ENCODE results near the gene EHBP1. TPM values are rescaled to one million over a fixed set of nuclear protein-coding genes. Genes with fewer than 3 reads are reported as not detected.

EHBP1 gene
- polyA plus RNA-seq (ENCODE audit: insufficient read length in 12 of 12), result 10 to 100 TPM in 11 of 12 donors, not detected in 1; 23.7 to 67.8 (median 32.0) TPM
- long read RNA-seq, donor 1, partial matches to known transcripts, result 0 of 4 reads
- long read RNA-seq, donor 1, other reads (novel, unspliced or antisense), result 0 of 4 reads
- long read RNA-seq, donor 2, result 0 reads
- long read RNA-seq, donor 3, result 0 reads
- long read RNA-seq, donor 4, result 0 reads
- long read RNA-seq, donor 5, partial matches to known transcripts, result 0 of 2 reads
- long read RNA-seq, donor 5, other reads (novel, unspliced or antisense), result 0 of 2 reads
- long read RNA-seq, donor 6, partial matches to known transcripts, result 0 of 1 reads
- long read RNA-seq, donor 6, other reads (novel, unspliced or antisense), result 0 of 1 reads
- long read RNA-seq, donor 7, result 0 reads
- long read RNA-seq, donor 8, partial matches to known transcripts, result 0 of 1 reads
- long read RNA-seq, donor 8, other reads (novel, unspliced or antisense), result 0 of 1 reads
- long read RNA-seq, donor 9, result 0 reads
- long read RNA-seq, donor 10, full-length matches to known transcripts, result 2 of 2 reads
- long read RNA-seq, donor 10, partial matches to known transcripts, result 0 of 2 reads
- long read RNA-seq, donor 10, other reads (novel, unspliced or antisense), result 0 of 2 reads
- long read RNA-seq, donor 11, partial matches to known transcripts, result 0 of 1 reads
- long read RNA-seq, donor 11, other reads (novel, unspliced or antisense), result 0 of 1 reads

DNA sequence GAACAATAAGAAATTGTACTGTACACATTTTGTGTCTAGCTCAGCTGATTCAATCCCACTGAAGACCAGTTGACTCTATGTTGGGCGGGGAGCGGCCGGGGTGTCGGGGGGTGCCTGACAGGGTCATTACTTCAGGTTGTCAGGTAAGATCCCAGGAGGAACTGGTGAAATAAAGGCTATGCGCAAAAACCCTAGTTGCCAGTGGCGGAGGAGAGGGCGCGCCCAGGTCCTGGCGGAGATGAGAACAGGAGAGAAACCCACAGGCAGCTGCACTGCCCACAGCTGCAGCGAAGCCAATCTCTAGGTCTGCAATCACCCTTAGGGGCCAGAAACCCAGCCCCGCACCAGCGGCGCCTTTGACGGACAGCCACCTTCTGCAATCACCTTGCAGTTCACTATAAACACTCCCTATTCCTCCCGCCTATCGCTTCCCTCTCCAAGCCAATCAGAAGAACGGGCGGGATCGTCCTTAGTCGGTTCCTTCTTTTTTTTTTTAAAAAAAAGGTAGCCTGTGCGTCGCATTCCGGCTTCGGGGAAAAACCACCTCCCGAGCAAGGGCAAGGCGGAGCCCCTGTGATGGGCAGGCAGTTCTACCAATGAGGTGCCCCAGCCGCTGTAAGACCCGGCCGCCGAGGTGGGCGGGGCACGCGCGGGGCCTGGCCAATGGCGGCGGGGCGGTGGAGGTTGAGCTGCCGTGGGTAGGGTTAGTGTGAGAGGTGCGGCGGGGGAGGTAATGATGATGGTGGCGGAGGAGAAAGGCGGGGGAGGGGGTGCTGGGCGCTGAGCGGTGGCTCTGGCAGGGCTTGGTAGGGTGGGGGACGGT, at the start of gene EHBP1:
Gene EHBP1 (plus strand): TSS at position 707 of the 823 bp plus-strand sequence. CDS start 1,479 bp downstream, outside the sequence.
- DNase-seq, result peak; percentile 98

DNA sequence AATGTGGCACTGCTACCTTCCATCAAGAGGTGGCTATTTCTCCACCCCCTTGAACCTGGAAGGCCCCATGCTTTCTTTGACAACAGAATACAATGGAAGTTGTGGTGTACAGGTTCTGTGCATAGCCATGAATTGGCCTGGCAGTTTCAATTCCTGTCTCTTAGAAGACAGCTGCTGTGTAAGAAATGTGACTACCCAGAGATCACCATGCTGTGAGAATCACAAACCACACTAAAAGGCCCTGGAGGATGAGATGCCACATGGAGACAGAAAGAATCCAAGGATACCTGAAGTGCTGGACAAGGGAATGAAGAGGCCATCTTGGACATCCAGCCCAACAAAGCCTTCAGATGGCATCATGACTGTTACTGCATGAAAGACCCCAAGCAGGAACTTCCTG, 47.7 kb upstream of the EHBP1 start:
- no peak for DNase-seq

DNA sequence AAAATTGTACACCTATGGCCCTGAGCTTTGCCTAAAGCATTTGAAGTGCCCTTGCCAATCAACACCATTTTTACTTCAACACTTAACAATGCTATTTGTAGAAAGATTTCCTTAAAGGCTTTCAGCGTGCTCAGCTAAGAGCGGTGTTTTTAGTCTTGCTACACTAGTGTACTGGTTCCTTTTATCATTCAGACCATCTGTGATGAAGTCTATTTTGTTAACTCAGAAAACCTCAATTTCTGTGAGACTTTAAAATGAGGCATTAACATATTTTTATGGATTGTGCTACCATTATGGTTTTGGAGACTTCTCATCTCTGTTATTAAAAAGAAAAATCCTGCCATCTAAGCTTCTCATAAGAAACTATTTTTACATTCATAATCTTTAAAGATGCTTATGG, 46.6 kb upstream of the EHBP1 start:
- DNase-seq, result no peak

DNA sequence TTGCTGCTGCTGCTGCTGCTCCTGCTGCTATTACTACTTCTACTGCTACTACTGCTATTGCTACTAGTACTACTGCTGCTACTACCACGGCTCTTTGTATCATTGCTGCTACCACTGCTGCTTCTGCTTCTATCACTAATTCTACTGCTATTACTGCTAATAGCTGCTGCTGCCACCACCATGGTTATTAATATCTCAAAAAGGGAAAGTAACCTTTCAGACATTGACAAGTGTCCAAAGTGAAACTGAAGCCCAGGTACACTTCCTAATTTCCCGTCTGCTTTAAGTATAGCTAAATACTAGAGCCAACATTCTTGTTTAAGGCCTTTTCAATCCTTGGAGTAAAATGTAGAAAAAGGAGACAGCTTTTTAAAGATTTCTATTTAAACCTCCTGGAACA, 45.4 kb upstream of the EHBP1 start:
- DNase-seq, result no peak

DNA sequence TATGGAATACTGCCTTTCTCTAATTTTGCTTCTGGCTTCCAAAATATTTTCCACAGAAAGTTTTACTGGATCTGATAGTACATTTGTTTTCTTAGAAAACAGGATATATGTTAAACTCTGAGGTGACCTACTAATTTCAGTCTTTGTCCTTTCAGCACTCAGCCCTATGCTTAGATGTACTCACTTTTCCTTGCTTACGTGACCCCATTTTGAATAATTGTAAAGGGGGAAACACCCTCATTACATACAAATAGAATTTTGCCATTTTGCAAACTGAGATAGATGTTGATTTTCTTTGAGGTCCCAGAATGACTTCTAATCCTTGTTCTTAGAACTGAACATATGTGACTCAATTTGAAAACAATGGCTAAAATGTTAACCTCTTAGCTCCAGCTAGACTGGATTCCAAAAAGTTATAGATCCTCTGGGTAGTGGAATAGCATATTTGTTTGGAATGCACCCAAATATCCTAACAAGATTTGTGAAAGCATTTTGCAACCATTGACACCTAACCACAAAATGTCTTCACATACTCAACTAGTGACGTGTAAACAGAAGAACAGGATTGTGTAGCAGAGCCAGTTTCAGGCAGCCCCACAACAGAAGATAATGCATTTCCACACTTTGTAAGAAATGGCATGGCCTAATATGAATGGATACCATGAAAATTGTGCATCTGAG, 44.8 kb upstream of the EHBP1 start:
- no peak for DNase-seq

DNA sequence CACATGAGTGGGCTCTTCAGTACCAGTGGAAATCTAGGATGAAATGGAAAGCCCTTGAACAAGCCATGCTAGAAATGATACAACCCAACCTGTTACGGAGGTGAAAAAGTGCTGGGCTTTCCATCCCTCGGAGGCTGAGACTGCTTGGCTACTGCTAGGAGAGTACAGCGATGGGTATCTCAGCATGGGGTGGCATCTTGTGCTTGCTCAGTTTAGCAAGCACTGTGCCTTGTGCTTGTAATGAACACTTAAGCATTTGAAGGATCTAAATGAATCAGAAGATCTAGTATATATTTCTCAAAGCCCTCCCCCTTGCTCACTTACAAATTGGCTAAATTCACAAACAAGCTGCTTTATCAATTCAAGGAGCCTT, 44.3 kb upstream of the EHBP1 start:
- DNase-seq, result no peak

DNA sequence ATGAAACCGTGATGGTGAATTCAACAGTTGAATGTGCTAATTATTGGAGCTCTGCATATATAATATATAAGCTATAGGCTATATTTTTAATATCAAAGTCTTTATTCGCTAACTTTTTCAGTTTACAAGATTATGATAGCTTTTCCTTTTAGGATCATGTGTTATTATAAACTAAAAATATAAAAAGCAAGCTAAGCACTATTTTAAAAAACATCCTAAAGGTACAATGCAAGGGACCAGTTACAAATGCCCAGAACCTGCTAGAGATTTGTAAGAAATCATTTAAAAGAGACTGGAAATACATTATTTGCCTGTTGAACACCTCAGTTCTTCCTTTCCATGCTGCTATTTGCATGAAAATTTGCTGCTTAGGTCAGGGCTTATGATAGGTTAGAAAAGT, 43.4 kb upstream of the EHBP1 start:
- no peak for DNase-seq

DNA sequence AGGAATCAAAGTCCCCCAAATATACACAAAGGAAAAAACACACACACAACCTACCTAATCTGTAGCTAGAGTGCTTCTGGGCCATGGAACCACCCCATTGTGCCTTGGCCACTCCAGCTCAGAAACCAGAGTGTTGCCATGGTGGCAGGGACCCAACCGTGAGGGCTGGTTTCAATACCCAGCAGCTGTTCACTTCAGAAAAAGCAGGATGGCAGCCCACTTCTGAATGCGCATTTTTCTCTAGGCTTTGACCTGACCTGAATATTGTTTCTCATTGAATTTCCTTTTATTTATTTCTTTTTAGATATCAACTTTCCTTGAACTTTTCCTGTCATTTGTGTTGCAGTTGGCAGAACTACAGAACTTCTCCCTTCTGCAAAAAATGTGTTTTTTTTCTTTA, 43.0 kb upstream of the EHBP1 start:
- DNase-seq, result no peak

DNA sequence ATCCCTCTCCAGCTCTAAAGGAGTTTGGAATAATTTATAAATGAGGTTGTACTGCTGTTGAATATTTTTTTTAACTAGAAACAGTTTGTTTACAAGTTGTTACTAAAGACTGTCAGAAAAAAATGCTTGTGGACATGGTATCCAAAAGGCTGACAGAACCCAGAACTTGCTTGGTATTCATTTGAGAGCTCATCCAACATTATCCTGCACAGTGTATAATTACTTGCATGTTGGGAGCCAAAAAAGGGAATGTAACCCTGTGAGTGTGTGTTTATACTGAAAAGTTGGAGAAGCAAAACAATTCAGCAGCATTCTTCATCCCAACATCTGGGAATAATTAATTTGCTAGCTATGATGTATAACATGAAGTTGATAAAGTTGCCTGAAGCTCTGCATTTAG, 42.1 kb upstream of the EHBP1 start:
- peak; percentile 74 for DNase-seq

DNA sequence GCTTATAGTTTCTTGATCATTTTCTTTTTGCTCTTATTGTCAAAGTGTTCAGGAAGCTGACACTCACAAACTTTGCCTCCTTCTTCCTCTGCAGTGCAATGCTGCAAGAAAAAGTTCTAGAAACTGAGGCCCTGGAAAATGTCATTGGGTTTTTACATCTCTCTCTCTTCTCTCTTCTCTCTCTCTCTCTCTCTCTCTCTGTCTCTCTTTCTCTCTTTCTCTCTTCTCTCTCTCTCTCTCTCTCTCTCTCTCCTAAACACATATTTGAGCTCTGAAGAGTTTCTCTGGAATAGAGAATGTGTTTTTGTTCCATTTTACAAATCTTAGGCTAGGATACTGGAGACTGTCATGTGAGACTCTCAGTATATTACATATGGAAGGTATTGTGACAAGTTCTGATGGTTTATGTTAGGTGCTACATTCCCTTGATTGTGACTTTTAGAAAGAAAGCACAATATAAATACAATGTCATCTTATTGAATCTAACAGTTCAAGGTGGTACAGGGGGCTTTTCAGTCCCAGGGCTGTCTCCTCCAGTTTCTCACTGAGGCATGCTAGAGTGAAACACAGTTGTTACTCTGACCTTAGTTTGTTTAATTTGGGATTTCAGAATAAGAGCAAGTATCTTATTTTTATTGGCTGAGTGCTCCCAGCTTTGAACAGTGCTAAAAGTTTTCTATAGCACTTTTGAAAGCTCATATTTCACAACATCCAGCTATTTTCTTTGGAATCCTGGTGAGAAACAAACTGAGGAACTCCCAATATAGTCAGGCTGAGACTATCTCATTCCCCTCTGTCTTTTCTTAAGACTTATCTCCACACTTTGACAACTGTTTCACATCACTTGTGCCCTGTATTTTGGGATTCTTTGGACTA, 41.4 kb upstream of the EHBP1 start:
- no peak for DNase-seq

DNA sequence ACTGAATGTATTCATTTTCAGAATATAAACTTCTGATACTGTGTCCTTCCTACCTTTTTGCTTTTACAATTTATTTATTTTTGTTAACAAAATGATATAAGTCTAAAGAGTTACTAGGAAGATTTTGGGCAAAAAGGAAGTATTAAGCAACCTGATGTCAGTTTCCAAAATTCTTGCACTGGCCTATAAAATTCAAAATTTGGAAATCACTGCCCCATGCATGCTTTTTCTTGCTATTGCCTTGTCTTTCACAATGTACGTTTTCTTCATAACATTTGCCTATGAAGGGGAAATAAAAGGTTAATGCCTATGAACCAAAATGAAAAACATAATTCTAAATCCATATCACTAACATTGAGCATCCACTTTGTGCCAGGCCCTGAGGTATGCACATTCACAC, 40.1 kb upstream of the EHBP1 start:
- DNase-seq, result no peak

DNA sequence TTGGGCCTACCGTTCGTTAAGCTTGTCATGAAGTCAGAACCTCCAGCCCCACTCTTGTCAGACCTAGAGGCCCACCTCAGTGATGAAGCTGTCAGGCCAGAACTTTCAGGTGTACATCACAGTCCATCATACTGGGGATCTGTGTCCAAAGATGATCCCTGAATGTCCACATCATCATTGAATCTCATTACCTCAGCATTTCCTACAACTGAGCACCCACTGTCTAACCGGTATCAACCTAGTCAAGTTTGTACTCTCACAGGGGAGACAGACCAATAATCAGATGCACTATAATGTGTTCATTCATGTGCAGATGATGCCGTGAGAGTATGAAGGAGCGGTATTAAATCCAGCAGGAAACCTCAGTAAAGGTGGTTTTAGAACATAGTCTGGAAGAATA, 36.3 kb upstream of the EHBP1 start:
- no peak for DNase-seq

DNA sequence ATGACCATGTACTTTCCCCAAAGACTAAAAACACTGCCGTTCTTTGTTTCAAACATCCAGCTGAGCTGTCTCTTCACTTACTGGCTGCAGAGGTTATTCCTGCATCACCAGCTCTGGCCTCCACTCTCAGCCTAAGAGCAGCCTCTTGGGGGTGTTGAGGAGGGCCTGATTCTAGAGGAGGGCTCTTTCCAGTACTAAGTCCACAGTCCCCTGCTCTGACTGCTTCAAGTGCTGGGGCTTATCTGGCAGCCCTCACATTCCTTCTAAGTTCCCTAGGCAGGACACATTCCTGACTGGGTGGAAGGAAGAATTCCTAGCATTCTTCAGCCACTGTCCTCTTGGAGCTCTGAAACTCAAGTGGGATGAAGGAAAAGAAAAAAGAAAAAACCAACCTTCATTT, 32.9 kb upstream of the EHBP1 start:
- DNase-seq, result no peak

DNA sequence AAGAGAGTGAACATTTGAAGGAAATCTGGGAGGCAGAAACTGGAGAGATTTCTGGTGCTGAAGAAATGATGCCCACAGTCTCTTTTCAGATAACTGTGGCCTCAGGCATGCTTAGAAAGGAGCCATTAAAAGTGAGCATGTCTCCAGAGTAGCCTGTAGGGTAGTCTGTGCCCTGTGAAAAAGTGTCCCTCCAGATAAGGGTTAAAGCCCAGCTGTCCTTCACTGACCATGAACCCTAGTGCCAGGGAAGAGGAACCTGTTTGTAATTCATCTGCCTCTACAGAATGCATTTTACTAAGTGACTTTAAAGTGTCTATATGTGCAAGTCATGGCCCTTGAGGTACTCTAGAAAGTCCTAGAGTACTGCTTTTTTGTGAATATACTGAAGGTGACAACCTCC, 30.5 kb upstream of the EHBP1 start:
- no peak for DNase-seq

DNA sequence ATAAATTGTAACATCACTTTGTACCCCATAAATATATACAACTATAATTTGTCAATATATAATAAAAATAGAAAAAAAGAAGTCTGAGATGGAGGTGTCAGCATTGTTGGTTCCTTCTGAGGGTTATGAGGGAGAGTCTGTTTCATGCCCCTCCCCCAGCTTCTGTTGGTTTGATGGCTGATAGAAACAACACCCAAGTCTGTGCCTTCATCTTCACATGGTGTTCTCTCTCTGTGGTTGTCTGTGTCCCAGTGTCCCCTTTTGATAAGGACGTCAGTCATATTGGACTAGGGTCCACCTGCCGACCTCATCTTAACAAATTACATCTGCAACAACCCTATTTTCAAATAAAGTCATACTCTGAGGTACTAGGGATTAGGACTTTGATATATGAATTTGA, 20.3 kb upstream of the EHBP1 start:
- DNase-seq, result no peak

DNA sequence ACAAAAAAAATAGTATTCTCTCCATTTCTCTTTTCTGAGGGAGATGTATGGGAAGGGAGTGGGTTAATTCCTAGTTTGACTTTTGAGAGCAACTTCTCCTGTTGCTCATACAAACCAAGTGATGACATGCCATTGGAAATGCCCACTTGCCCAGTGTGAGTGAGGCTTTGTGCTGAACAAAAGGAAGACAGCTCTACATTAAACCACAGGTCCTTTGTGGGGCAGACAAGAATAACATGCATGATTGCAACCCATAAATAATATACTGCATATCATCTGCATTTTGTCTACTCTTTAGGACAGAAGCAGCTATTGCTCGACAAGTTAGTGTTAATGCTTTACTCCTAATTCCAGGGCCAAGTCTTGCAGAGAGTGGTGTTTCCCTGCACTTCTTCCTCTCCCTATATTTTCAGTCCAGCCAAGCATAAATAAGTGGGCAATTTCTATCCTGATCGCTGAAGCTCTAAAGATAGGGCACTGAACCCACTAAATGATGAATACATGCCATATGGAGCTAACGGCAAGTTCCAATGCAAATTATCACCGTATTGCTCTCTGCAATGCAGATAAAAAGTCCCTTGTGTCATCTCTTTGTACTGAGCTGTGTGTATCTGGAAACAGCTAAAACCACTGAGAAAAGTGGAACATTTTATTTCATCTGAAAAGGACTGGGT, 19.4 kb upstream of the EHBP1 start:
- DNase-seq, result no peak

DNA sequence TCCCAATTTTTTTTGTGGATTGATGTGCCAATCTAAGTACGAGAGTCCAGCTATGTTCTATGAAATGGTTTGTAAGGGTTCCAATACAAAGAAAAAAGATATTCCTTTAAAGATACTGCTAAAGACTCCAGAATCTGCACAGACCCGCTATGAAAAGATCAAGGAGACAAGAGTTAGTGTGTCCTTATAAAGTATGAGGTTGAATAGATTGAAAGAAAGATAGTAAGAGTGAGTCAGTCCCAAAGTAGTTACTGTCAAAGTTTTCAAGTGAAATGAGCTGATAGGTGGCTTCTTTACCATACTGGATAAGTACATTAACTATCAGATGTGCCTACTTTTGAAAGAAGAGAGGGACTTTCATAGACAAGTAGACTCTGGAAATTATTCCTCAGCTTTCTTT, 17.9 kb upstream of the EHBP1 start:
- no peak for DNase-seq

DNA sequence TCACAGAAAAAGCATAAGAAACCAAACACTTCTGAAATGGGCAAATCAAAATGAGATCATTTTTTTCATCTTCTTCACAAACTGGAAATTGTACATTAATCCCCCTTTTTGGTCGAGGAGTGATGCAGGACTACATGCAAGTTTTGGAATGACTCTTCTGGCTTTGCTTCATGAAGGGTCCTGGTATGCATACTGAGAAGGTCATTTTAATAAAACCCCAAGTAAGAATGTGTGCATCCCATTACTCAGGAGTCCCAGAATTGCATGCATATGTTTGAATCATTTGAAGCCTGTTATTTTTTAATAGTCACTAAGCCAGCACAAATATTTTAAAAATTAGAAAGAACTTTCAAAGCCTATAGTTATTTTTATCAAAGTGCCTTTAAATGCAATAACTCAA, 16.7 kb upstream of the EHBP1 start:
- DNase-seq, result no peak

DNA sequence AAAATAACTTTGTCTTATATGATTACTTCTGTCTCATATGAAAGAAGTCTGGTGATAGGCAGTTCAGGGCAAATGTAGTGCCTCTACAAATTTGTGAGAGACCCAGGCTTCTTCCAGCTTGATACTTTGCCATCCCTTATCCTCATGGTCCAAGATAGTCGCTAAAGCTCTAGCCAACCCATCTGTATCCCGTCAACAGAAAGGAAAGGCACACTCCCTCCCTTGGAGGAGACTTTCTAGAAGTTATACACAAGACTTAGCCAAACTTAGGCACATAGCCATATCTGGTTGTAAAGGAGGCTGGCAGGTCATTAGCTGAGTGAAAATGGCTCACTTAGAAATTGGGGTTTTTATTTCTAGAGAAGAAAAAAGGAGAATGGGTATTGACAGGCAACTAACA, 14.3 kb upstream of the EHBP1 start:
- no peak for DNase-seq

DNA sequence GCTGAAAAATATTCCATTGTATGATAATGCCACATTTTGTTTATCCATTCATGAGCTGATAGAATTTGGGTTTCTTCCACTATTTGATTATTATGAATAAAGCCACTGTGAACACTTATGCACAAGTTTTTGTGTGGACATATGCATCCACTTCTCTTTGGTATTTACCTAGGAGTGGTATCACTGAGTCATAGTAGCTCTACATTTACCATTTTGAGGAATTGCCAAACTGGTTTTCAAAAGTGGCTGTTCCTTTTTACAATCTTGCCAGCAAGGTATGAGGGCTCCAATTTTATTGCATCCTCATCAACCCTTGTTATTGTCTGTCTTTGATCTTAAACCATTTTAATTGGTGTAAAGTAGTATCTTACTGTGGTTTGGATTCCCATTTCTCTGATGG, 13.3 kb upstream of the EHBP1 start:
- no peak for DNase-seq
